ENCODE data around the gene CAPN10. TPM values are rescaled to one million over a fixed set of nuclear protein-coding genes. Genes with fewer than 3 reads are reported as not detected.

The CAPN10 gene
- total RNA-seq, 1 experiment from 2014 or later, result 27.8 TPM

GRCh38 chr2:240636563-240637115 lies 50.1 kb downstream of the CAPN10 start:
- intact Hi-C loops (cut with micrococcal nuclease; ENCODE audit: unreplicated experiment), result no loop called here
- ChIA-PET POLR2A (no interaction called here), CTCF (no interaction called here)
- no peak for DNase-seq
- Mint-ChIP-seq H3K9me3 (ENCODE audit: unreplicated experiment) (peaks cover 16% of the 10 kb centered on the region), H3K36me3 (ENCODE audit: insufficient read depth, unreplicated experiment) (peaks cover 4% of the 10 kb centered on the region), H3K4me1 (ENCODE audit: low read depth, unreplicated experiment) (no peaks in the 10 kb centered on the region), H3K27ac (ENCODE audit: unreplicated experiment) (no peak overlapping the region), H3K4me3 (ENCODE audit: unreplicated experiment) (no peak overlapping the region), H3K27me3 (ENCODE audit: insufficient read depth, unreplicated experiment) (peaks cover 3% of the 10 kb centered on the region)
- Histone ChIP-seq H3K36me3 (ENCODE audit: control insufficient read depth, insufficient read depth, low read length) (no peaks in the 10 kb centered on the region), H3K9me3 (0 out of 2 replicates have a peak, but pooled peaks cover 3% of the 10 kb centered on the region), H3K4me1 (no peaks in the 10 kb centered on the region), H3K4me3 (ENCODE audit: low read depth, low read length) (no peak overlapping the region), H3K27me3 (replicated peaks; ENCODE audit: control insufficient read depth, insufficient read depth, low read length) (no peaks in the 10 kb centered on the region)
- no peak for TF ChIP-seq CTCF (IDR thresholded peaks at IDR 0.05; ENCODE audit: insufficient read depth in 1 of 2, low read depth in 1 of 2, low read length in 1 of 2, severe bottlenecking in 1 of 2, unreplicated experiment in 1 of 2)
- no TSS peak for BruUV-seq (replicated peaks)

- H3K4me1 Mint-ChIP-seq (ENCODE audit: low read depth, unreplicated experiment), result no peaks in the 10 kb centered on the region
Measured at GRCh38 chr2:240637116-240637900, 50.8 kb downstream of the CAPN10 start.

More at GRCh38 chr2:240637116-240637900, 50.8 kb downstream of the CAPN10 start:
- H3K4me1 ChIP-seq, result no peaks in the 10 kb centered on the region
- H3K36me3 Mint-ChIP-seq (ENCODE audit: insufficient read depth, unreplicated experiment), result no peaks in the 10 kb centered on the region
- no peak overlapping the region for H3K27ac Mint-ChIP-seq (ENCODE audit: unreplicated experiment)
- H3K36me3 ChIP-seq (ENCODE audit: control insufficient read depth, insufficient read depth, low read length), result no peaks in the 10 kb centered on the region
- no peak for TF ChIP-seq CTCF (IDR thresholded peaks at IDR 0.05; ENCODE audit: insufficient read depth in 1 of 2, low read depth in 1 of 2, low read length in 1 of 2, severe bottlenecking in 1 of 2, unreplicated experiment in 1 of 2)
- H3K4me3 Mint-ChIP-seq (ENCODE audit: unreplicated experiment), result no peak overlapping the region
- intact Hi-C loops (cut with micrococcal nuclease; ENCODE audit: unreplicated experiment), result no loop called here
- no TSS peak for BruUV-seq (replicated peaks)
- ChIA-PET CTCF (interaction anchor here (0.6 kb wide), 1 partner anchor 10 kb away, joined by 4 read pairs; no protein-coding TSS in a partner anchor), POLR2A (no interaction called here)
- no peak for DNase-seq
- H3K27me3 Mint-ChIP-seq (ENCODE audit: insufficient read depth, unreplicated experiment), result peaks cover 3% of the 10 kb centered on the region
- 0 out of 2 replicates have a peak, but pooled peaks cover 3% of the 10 kb centered on the region for H3K9me3 ChIP-seq
- peaks cover 16% of the 10 kb centered on the region for H3K9me3 Mint-ChIP-seq (ENCODE audit: unreplicated experiment)
- H3K27me3 ChIP-seq (replicated peaks; ENCODE audit: control insufficient read depth, insufficient read depth, low read length), result no peaks in the 10 kb centered on the region
- no peak overlapping the region for H3K4me3 ChIP-seq (ENCODE audit: low read depth, low read length)
